RPMI8226 (cell line): ENCODE measurements around the gene RXFP2.

Experiments
- DNase-seq: peaks from one replicate; pipeline ENCODE4 v3.0.0-alpha.2; 2015

Gene RXFP2

DNA sequence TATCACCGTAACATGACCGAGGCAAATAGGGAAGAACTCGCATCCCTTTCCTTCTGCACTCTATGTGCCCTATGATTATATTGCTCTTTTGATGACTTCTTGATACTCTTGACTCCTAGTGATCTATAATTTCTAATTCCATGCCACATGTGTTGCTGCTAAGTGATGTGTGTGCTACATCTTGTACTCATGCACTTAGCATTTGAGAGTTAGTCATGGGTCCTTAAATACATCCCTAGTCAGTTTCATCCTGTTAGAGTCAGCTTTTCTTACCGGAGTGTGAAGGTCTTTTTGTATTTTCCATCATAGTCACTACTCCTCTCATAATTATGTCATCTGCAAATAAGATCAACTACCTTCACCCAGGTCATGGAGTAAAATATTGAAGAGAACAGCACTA is 30.2 kb downstream of the RXFP2 start:
- DNase-seq: no peak

DNA sequence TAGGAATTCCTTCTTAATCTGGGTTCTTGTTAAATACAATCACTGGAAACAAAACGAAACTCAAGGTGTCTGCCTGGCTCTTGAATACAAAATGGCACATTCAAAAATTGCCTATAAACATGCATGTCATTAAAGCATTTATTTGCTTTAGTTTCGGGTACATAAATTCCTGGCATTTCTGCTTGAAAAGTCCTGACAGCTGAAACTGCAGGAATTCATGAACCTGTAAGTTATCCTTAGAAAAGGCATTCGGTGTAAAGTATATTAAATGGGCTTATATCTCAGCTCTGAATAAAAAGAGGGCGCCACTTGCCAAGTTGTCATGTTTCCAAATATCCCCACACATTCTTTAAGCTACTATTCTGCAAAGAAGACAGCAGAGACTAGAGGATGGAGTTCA is 32.9 kb downstream of the RXFP2 start:
- no peak for DNase-seq

DNA sequence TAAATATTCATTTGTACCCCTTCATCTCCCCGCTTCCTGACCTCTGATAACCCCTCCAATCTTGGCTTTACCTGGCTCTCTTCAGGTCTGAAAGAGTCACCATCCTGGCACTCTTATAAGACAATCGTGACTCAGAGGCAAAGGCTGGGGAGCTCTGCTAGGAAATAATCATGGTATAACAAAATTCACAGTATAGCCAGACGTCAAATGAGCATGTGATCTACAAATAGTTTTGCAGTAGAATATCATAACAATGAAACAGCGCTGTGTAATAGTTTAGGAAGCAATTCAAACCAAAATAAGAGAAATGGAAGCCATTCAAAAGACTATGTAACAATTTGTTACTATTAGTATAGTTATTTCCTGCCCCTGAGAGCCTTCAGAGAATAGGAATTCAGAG is 34.2 kb downstream of the RXFP2 start:
- DNase-seq: no peak

DNA sequence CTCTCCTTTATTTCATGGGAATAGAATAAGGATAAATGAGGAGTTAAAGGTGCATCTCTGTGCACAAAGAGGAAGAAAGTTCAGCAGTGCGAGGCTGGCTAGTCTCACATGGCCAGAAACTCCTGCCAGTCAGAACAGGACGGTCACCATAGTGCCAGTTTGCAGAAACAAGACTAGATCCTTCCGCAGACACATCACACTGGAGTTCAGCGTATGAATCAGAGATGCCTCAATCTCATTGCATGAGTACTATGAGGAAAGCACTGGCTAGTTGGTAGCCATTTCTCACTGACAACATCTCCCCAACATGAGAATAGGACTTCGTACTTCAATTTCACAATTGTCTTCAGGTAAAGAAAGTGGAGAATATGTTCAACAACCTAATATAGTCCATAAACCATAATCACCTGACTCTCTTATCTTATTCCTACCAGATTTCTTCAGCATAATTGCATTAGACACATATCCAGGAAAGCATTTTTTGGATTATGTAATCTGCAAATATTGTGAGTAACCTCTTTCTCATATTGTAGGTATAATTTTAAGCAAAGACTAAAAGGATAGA is 34.9 kb downstream of the RXFP2 start:
- DNase-seq: no peak

DNA sequence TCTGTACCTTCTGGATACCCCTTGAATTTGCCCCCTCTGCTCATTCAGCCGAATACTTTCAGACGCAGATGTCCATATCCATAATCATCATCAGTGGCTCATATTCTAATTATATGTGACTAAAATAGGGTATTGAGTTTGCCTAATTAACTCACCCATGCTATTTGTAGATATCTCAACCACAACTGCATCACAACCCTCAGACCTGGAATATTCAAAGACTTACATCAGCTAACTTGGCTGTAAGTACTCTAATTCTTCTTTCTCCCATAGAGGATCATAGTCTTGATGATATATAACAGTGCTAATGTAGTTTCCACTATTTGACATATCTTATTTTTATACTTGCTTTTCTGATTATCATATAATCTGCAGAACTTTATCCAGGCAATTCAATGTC is 35.8 kb downstream of the RXFP2 start:
- no peak for DNase-seq

DNA sequence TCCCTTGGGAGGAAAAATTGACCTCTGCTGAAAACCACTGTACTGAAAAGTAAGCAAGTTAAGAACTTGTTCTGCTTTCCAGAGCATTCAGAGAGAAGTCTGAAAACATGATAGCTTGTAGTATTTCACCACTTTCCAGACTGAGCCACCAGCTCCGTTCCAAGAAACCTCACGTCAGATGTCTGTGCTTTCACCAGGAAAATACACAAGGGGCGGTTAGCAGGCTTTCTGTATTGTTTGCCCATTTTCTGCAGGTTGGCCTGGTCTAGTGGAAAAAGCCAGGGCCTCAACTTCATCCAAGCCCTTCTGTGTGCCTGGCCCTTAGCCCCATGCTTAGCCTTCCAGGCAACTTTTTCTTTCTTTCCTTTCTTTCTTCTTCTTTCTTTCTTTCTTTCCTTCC is 36.4 kb downstream of the RXFP2 start:
- no peak for DNase-seq

DNA sequence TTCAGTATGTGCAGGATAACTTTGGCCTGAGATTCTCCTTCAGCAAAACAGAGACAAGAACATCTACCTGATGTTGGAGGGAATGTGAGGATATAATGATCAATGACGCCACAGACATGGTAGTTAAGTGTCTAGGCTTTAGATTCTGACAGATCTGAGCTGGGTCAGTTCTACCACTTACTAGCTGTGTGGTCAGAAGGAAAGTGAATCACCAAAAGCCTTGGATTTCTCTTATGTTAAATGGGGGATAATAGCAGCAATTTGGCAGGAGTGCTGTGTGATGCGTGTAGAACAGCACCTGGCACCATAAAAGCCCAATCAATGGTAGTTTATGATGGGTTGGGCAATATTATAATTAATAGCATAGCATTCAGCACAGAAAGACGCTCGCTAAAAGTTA is 41.7 kb downstream of the RXFP2 start:
- DNase-seq: no peak

DNA sequence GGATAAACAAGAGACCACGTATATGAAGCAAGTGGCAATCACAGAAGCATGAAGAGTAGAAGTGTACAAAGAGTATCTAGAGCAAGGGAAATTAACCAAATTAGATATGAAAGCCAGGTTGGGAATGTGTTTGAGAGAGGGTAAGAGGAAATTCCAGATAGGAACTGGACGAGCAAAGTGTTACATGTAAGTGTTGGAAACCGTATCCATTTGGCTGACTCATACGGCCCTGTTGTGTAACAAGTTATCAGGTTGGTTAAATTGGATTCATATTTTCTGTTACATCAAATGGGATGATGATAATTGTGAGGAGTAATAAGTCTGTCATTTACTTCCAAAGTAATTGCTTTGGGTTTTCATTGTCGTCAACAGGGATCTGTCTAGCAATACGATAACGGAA is 46.7 kb downstream of the RXFP2 start:
- no peak for DNase-seq

DNA sequence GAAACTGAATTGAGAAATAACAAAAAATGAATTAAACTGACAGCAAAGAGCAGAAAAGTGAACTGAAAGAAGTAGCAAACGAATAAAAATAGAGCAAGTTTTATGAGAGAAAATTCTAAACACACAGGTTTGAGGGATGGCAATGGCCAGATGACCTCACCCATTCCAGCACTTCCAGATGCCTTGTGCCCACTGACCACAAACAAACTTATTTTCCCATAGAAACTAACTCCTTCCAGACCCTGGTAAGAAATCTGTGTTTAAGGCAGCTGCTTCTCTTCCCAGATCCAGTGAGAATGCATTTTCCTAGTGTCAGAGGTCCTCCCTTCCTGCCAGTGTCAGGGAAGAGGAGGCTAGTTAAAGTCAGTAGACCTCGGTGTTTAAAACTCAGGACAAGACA is 51.7 kb downstream of the RXFP2 start:
- no peak for DNase-seq

DNA sequence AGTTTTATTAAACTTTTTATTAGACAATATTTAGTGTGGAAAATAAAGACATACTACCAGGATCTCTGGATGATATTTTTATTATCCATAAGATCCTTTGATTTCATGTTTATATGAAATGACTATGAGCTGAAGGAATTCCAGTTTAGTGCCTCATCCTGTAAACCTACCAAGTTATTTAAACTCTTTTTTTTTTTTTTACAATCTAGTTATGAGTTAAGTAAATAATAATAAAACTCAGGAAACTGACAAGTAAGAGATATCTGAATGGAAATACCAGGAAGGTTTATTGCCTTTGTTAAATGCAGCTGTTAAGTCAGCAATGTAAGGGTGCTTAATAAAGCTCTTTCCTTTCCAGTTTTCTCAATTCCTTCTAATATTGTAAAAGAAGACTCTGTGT is 53.9 kb downstream of the RXFP2 start:
- DNase-seq: no peak

DNA sequence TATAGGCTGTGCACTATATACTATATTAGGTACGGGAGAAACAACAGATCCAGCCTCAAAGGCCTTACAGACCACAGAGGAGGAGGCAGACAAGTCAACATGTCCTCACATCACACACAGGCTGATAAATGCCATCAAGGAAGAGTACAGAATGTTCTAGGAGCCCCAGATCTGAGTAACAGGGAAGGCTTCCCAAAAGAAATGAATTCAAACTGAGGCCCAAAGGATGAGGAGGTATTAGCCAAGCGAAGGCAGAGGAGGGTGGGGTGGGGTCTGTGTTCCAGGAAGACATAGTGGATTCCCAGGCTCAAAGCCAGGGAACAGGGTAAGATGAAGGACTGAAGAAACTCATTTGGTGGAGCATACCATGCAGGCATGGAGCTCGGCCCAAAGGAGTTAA is 55.1 kb downstream of the RXFP2 start:
- DNase-seq: no peak

DNA sequence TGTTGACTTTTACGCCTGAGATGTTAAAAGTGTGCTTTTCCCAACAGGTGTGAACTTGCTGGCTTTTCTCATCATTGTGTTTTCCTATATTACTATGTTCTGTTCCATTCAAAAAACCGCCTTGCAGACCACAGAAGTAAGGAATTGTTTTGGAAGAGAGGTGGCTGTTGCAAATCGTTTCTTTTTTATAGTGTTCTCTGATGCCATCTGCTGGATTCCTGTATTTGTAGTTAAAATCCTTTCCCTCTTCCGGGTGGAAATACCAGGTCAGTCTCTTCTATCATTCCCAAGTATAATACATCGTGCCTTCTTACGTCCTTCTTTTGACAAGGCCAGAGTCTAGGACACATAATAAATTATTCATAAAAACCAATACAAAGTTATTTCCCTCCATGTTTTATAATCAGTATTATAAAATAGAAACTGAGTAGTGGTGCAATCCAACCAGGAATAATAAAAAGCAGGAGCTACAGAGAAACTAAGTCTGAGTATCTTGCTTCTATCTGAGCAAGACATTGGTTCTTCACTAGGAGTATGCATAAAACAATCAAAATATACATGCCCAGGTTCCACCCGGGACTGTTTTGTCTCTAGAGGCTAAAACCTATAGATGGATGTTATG is 57.9 kb downstream of the RXFP2 start:
- no peak for DNase-seq

DNA sequence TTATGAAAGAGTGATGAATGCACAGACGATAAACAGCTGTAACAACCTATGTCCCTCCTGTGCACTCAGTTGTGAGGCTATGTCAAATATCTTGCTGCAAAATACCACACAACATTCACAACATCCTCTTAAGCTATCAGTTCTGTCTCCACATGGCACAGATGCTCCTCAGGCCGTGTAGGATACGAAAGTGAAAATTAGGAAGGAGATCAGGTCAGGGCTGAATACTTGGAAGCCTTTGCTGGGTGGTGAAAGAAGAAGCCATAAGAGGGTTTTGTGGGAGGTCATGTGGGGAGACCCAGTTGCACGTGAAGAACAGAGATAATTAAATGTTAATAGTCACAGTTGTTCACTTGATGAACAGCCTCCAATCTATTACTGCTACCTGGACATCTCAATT is 58.9 kb downstream of the RXFP2 start:
- no peak for DNase-seq

DNA sequence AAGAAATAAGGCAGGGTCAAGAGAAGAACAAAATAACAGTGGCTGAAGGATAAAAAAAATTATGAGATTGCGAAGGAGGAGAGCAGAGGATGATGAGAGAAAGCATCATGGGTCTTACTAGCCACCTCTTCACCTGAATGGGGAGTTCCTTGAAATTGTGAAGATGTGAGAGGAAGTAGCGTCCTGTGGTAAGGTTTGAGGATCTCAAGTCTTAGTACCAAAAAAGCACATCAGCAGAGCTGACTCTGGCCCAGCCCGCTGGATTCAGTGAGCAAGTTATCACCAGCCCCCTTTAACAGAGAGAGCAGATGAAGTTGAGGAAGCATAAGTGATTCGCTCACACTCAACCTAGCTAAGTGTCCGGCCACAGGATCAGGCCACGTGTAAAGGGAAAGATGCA is 61.8 kb downstream of the RXFP2 start:
- DNase-seq: no peak

DNA sequence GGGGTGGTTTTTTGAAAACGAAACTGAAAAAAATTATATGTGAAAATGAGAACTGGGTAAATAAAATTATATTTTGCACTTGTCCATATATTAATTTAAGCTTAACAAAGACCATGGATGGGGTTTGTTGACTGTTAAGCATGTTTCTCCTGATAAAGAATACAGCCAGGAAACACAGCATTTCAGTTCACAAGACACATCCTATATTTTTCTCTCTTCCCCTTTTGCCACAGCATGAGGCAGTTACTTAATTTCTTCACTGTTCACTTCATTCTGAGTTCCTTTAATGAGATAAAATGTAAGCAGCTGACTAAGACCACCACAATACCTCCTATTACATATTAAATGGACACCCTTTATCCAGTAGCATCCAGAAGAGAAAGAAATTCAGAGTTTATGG is 64.0 kb downstream of the RXFP2 start:
- no peak for DNase-seq

DNA sequence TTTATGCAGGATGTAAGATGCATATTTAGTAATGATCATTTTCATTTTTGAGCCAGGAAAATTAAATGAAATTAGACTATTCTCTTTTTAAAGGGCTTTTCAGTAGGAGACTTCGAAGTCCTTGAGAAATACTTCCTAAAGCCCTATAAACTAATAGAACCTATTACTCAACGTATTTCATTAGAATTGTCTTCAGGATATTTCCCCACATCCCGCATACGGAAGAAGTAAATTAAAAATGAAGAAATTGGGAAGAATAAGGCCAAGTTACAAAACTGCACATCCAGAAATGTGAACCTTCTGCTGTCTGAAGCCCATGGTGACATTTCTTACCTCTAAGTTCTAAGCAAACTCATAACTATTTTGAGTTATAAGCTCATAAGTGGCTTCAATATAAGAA is 66.5 kb downstream of the RXFP2 start:
- no peak for DNase-seq

DNA sequence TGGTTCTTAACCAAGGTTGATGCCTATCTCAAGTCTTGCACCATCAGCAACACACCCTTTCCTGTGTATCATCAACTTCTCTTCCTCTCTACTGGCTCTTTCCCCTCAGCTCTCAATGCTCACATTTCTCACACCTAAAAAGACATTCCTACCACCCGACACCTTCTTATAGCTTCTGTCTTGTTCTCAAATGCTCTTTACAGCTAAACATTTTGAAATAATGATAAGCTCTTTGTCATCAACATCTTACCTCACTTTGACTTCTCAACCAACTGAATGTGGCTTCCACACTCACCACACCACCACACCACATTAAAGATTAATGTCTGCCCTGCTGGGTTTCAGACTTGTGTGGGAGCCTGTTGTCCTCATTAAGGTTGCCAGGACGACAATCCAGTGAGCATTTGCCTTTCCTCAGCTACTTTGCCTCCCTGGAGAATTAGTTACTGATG is 67.8 kb downstream of the RXFP2 start:
- no peak for DNase-seq

DNA sequence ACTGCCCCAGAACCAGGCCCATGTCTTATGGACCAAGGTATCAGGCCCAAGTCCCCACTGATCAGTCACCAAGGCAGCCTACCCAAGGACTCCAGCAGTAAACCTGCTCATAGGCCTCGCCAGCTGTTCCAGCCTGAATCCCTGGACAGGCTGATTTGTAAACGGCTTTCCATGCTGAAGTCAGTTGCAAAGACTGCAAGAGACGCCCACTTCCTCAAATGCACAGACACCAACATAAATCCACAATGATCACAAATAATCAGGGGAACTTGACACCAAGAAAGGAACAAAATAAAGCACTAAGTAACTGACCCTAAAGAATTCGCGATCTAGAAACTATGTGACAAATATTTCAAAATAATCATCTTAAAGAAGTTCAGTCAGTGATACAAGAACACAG is 75.2 kb downstream of the RXFP2 start:
- no peak for DNase-seq

DNA sequence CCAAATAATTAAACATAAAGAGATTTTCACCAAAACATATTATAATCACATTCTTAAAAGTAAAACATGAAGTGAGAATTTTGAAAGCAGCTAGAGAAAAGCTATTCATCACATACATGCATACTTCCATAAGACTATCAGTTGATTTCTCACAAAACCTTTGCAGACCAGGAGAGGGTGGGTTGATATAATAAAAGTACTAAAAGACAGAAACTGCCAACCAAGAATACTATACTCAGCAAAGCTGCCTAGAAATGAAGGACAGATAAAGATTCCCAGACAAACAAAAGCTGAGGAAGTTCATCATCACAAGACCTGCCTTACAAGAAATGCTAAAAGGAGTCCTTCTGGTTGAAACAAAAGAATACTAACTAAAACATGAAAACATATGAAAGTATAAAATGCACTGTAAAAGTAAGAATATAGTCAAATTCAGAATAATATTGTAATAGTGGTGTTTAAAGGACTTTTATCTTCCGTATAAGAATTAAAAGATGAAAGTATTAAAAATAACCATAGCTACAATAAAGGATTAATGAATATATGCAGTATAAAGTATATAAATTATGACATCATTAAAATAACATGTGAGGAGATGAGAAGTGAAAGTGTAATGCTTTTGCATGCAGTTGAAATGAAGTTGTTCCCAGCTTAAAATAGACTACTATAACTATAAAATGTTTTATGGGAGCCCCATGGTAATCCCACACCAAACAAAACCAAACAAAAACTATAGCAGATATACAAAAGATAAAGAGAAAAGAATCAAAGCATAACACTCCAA is 76.2 kb downstream of the RXFP2 start:
- no peak for DNase-seq

DNA sequence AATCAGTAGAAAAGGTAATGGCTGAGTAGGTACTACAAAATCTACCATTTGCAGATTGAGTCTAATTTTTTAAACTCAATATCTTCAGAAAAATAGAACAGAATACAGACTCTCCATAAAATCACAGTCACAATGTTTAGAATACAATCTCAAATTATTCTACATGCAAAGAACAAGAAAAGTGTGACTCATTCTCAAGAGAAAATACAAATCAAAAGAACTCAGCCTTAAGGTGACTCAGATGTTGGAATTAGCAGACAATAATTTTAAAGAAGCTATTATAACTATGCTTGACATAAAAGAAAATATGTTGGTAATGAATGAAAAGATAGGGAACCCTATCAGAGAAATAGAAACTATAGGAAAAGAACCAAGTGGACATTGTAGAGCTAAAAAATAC is 78.9 kb downstream of the RXFP2 start:
- DNase-seq: no peak

DNA sequence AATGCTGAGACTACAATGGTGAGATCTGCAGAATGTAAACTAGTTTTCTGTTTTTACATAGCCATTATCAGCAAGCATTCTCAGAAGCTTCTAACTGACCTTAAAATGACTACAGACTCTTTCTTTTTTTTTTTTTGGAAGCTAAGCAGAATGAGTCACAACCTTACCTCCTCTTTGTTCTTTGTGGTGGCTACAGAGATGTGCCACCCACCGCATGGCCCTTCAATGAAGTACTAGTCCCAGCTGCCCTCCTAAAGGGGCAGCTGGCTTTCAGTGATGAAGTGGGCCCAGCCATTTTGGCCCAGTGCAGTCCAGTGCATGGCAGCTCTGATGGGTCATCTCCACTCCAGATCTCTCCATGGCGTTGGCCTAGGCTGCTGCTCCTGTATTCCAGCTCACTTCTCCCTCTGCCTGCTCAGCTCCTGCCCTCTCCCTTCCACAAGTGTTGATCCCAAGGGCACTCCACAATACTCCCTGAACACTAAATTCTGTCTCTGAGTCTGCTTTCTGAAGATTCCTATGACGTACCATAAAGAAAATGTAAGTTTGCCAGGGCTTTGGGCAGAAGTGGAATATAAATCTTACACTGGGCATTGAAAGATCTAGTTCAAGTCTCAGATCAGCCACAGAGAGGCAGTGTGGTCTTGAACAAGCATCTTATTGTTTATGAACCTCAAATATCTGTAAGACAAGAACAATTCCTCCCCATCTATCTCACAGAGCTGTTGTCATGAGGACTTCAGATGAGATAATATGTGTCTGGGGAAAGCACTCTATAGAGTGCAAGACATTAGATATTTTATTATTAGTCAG is 85.6 kb downstream of the RXFP2 start:
- no peak for DNase-seq

DNA sequence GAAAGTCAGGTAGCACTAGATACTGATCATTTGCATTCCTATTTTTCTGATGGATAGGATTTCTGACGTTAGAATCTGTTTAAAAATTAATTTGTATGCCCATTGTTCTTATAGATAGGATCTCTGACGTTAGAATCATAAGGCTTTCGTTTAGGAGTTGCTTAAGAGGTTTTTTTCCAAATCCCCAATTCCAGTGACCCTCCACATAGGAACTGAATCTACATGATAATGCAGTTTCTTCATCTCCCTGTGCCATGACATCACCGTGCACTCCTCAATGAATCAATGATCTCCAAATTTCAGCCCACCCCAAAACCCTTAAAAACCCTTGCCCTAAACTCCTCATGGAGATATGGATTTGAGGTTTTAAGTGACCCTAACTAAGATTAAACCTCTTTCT is 87.2 kb downstream of the RXFP2 start:
- no peak for DNase-seq

DNA sequence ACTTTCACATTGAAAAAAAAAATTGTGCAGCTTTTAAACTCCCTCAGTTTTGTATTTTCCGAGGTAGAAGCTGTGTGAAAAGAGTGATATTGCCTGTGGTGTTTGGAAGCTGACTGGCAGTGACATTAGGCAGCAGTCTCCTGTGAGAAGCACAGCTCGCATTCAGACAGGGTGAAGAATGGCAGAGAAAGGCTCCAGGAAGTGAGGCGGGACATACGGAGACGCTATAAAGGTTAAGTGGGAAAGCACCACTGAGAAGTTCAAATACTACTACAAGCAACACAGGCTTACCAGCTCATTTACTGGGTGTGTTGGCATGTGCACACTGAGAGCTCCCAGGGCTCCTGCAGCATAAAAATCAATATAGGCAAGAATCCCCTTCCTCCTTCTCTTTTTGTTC is 88.4 kb downstream of the RXFP2 start:
- DNase-seq: no peak

DNA sequence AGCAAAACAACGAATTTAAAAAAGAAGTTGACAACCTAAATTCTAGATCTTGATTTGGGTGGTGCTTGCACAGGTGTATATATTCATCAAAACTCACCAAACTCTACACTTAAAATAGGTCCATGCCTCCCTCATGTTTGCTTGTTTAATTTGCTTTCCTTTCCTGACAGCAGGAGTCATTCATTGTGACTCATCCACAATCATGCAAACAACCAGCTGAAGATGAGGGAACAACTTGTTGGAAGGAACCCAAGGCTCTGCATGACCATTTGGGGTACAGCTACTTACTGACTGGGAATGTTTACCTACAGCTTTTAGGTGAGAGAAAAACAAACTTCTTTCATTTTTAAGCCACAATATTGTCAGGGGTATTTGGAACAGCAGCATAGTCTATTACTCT is 96.6 kb downstream of the RXFP2 start:
- no peak for DNase-seq
